ENCODE measurements around the gene ZNF407. TPM values are rescaled to one million over a fixed set of nuclear protein-coding genes. Genes with fewer than 3 reads are reported as not detected.

Gene ZNF407
- total and polyA plus RNA-seq, 2 donors, result 5.1 to 9.7 TPM

- H3K4me3 ChIP-seq (ENCODE audit: low read length in 2 of 2), result no peak overlapping the region
- no peaks in the 10 kb centered on the region for H3K36me3 ChIP-seq (ENCODE audit: control insufficient read depth in 2 of 2, insufficient read depth in 2 of 2, low read length in 1 of 2)
- H3K27me3 ChIP-seq (ENCODE audit: control insufficient read depth in 2 of 2, insufficient read depth in 1 of 2, low read length in 1 of 2), result no peaks in the 10 kb centered on the region
- DNase-seq (ENCODE audit: low read depth in 6 of 9, low spot score in 9 of 9), result no peak
- no peaks in the 10 kb centered on the region for H3K9me3 ChIP-seq (ENCODE audit: control insufficient read depth in 2 of 2, insufficient read depth in 1 of 2, low read length in 1 of 2)
- 71% methylated on average over 2 of the region's 2 CpGs for WGBS
- H3K4me1 ChIP-seq (ENCODE audit: control insufficient read depth in 2 of 2, insufficient read depth in 2 of 2, low read length in 2 of 2), result no peaks in the 10 kb centered on the region
- no peak overlapping the region for H3K27ac ChIP-seq (ENCODE audit: low read depth in 1 of 2, low read length in 1 of 2)
These were observed 191.0 kb downstream of the ZNF407 start for GRCh38 chr18:74788657-74789056.

- Histone ChIP-seq H3K27ac (ENCODE audit: low read depth in 1 of 2, low read length in 1 of 2) (no peak overlapping the region), H3K9me3 (ENCODE audit: control insufficient read depth in 2 of 2, insufficient read depth in 1 of 2, low read length in 1 of 2) (no peaks in the 10 kb centered on the region), H3K36me3 (ENCODE audit: control insufficient read depth in 2 of 2, insufficient read depth in 2 of 2, low read length in 1 of 2) (peaks cover 0 to 2% of the 10 kb centered on the region in 2 donors), H3K27me3 (ENCODE audit: control insufficient read depth in 2 of 2, insufficient read depth in 1 of 2, low read length in 1 of 2) (no peaks in the 10 kb centered on the region), H3K4me3 (ENCODE audit: low read length in 2 of 2) (no peak overlapping the region), H3K4me1 (ENCODE audit: control insufficient read depth in 2 of 2, insufficient read depth in 2 of 2, low read length in 2 of 2) (no peaks in the 10 kb centered on the region)
- whole genome bisulfite sequencing, result 91% methylated on average over 8 of the region's 8 CpGs
- DNase-seq (ENCODE audit: low read depth in 6 of 9, low spot score in 9 of 9), result no peak
These were observed 191.4 kb downstream of the ZNF407 start for GRCh38 chr18:74789078-74789477.

- WGBS, result 98% methylated on average over 1 of the region's 1 CpG
- peaks cover 0 to 3% of the 10 kb centered on the region in 2 donors for H3K36me3 ChIP-seq (ENCODE audit: control insufficient read depth in 2 of 2, insufficient read depth in 2 of 2, low read length in 1 of 2)
- H3K9me3 ChIP-seq (ENCODE audit: control insufficient read depth in 2 of 2, insufficient read depth in 1 of 2, low read length in 1 of 2), result no peaks in the 10 kb centered on the region
- H3K27ac ChIP-seq (ENCODE audit: low read depth in 1 of 2, low read length in 1 of 2), result no peak overlapping the region
- H3K4me1 ChIP-seq (ENCODE audit: control insufficient read depth in 2 of 2, insufficient read depth in 2 of 2, low read length in 2 of 2), result no peaks in the 10 kb centered on the region
- DNase-seq (ENCODE audit: low read depth in 6 of 9, low spot score in 9 of 9), result no peak
- H3K4me3 ChIP-seq (ENCODE audit: low read length in 2 of 2), result no peak overlapping the region
- no peaks in the 10 kb centered on the region for H3K27me3 ChIP-seq (ENCODE audit: control insufficient read depth in 2 of 2, insufficient read depth in 1 of 2, low read length in 1 of 2)
These were observed 192.8 kb downstream of the ZNF407 start for GRCh38 chr18:74790451-74790850.

- Histone ChIP-seq H3K4me3 (ENCODE audit: low read length in 2 of 2) (no peak overlapping the region), H3K4me1 (ENCODE audit: control insufficient read depth in 2 of 2, insufficient read depth in 2 of 2, low read length in 2 of 2) (no peaks in the 10 kb centered on the region), H3K27me3 (ENCODE audit: control insufficient read depth in 2 of 2, insufficient read depth in 1 of 2, low read length in 1 of 2) (no peaks in the 10 kb centered on the region), H3K36me3 (ENCODE audit: control insufficient read depth in 2 of 2, insufficient read depth in 2 of 2, low read length in 1 of 2) (peaks cover 0 to 3% of the 10 kb centered on the region in 2 donors), H3K27ac (ENCODE audit: low read depth in 1 of 2, low read length in 1 of 2) (no peak overlapping the region), H3K9me3 (ENCODE audit: control insufficient read depth in 2 of 2, insufficient read depth in 1 of 2, low read length in 1 of 2) (no peaks in the 10 kb centered on the region)
- 90% methylated on average over 8 of the region's 8 CpGs for WGBS
- no peak for DNase-seq (ENCODE audit: low read depth in 6 of 9, low spot score in 9 of 9)
These were observed 194.0 kb downstream of the ZNF407 start for GRCh38 chr18:74791501-74792194.

- Histone ChIP-seq H3K9me3 (ENCODE audit: control insufficient read depth in 2 of 2, insufficient read depth in 1 of 2, low read length in 1 of 2) (no peaks in the 10 kb centered on the region), H3K36me3 (ENCODE audit: control insufficient read depth in 2 of 2, insufficient read depth in 2 of 2, low read length in 1 of 2) (peaks cover 0 to 3% of the 10 kb centered on the region in 2 donors), H3K4me3 (ENCODE audit: low read length in 2 of 2) (no peak overlapping the region), H3K27me3 (ENCODE audit: control insufficient read depth in 2 of 2, insufficient read depth in 1 of 2, low read length in 1 of 2) (no peaks in the 10 kb centered on the region), H3K27ac (ENCODE audit: low read depth in 1 of 2, low read length in 1 of 2) (no peak overlapping the region), H3K4me1 (ENCODE audit: control insufficient read depth in 2 of 2, insufficient read depth in 2 of 2, low read length in 2 of 2) (no peaks in the 10 kb centered on the region)
- no peak for DNase-seq (ENCODE audit: low read depth in 6 of 9, low spot score in 9 of 9)
- WGBS, result 90% methylated on average over 9 of the region's 9 CpGs
These were observed 196.1 kb downstream of the ZNF407 start for GRCh38 chr18:74793746-74794145.

- Histone ChIP-seq H3K36me3 (ENCODE audit: control insufficient read depth in 2 of 2, insufficient read depth in 2 of 2, low read length in 1 of 2) (peaks cover 0 to 3% of the 10 kb centered on the region in 2 donors), H3K9me3 (ENCODE audit: control insufficient read depth in 2 of 2, insufficient read depth in 1 of 2, low read length in 1 of 2) (no peaks in the 10 kb centered on the region), H3K4me1 (ENCODE audit: control insufficient read depth in 2 of 2, insufficient read depth in 2 of 2, low read length in 2 of 2) (no peaks in the 10 kb centered on the region), H3K27ac (ENCODE audit: low read depth in 1 of 2, low read length in 1 of 2) (no peak overlapping the region), H3K4me3 (ENCODE audit: low read length in 2 of 2) (no peak overlapping the region), H3K27me3 (ENCODE audit: control insufficient read depth in 2 of 2, insufficient read depth in 1 of 2, low read length in 1 of 2) (no peaks in the 10 kb centered on the region)
- WGBS, result 99% methylated on average over 9 of the region's 9 CpGs
- no peak for DNase-seq (ENCODE audit: low read depth in 6 of 9, low spot score in 9 of 9)
These were observed 198.1 kb downstream of the ZNF407 start for GRCh38 chr18:74795751-74796150.

- Histone ChIP-seq H3K27me3 (ENCODE audit: control insufficient read depth in 2 of 2, insufficient read depth in 1 of 2, low read length in 1 of 2) (no peaks in the 10 kb centered on the region), H3K36me3 (ENCODE audit: control insufficient read depth in 2 of 2, insufficient read depth in 2 of 2, low read length in 1 of 2) (peaks cover 0 to 3% of the 10 kb centered on the region in 2 donors), H3K4me1 (ENCODE audit: control insufficient read depth in 2 of 2, insufficient read depth in 2 of 2, low read length in 2 of 2) (no peaks in the 10 kb centered on the region), H3K4me3 (ENCODE audit: low read length in 2 of 2) (no peak overlapping the region), H3K27ac (ENCODE audit: low read depth in 1 of 2, low read length in 1 of 2) (no peak overlapping the region), H3K9me3 (ENCODE audit: control insufficient read depth in 2 of 2, insufficient read depth in 1 of 2, low read length in 1 of 2) (no peaks in the 10 kb centered on the region)
- DNase-seq (ENCODE audit: low read depth in 6 of 9, low spot score in 9 of 9), result no peak
- 97% methylated on average over 4 of the region's 4 CpGs for WGBS
These were observed 198.5 kb downstream of the ZNF407 start for GRCh38 chr18:74796211-74796610.

GRCh38 chr18:74796841-74797576 lies 199.3 kb downstream of the ZNF407 start:
- peaks cover 0 to 3% of the 10 kb centered on the region in 2 donors for H3K36me3 ChIP-seq (ENCODE audit: control insufficient read depth in 2 of 2, insufficient read depth in 2 of 2, low read length in 1 of 2)
- WGBS, result 92% methylated on average over 7 of the region's 7 CpGs
- no peaks in the 10 kb centered on the region for H3K9me3 ChIP-seq (ENCODE audit: control insufficient read depth in 2 of 2, insufficient read depth in 1 of 2, low read length in 1 of 2)
- no peaks in the 10 kb centered on the region for H3K4me1 ChIP-seq (ENCODE audit: control insufficient read depth in 2 of 2, insufficient read depth in 2 of 2, low read length in 2 of 2)
- no peak overlapping the region for H3K27ac ChIP-seq (ENCODE audit: low read depth in 1 of 2, low read length in 1 of 2)
- H3K4me3 ChIP-seq (ENCODE audit: low read length in 2 of 2), result no peak overlapping the region
- no peak for DNase-seq (ENCODE audit: low read depth in 6 of 9, low spot score in 9 of 9)
- H3K27me3 ChIP-seq (ENCODE audit: control insufficient read depth in 2 of 2, insufficient read depth in 1 of 2, low read length in 1 of 2), result no peaks in the 10 kb centered on the region

GRCh38 chr18:74797577-74798151 lies 200.0 kb downstream of the ZNF407 start:
- no peaks in the 10 kb centered on the region for H3K4me1 ChIP-seq (ENCODE audit: control insufficient read depth in 2 of 2, insufficient read depth in 2 of 2, low read length in 2 of 2)
- no peak for DNase-seq (ENCODE audit: low read depth in 6 of 9, low spot score in 9 of 9)
- no peak overlapping the region for H3K4me3 ChIP-seq (ENCODE audit: low read length in 2 of 2)
- peaks cover 0 to 3% of the 10 kb centered on the region in 2 donors for H3K36me3 ChIP-seq (ENCODE audit: control insufficient read depth in 2 of 2, insufficient read depth in 2 of 2, low read length in 1 of 2)
- WGBS, result 97% methylated on average over 6 of the region's 6 CpGs
- no peaks in the 10 kb centered on the region for H3K27me3 ChIP-seq (ENCODE audit: control insufficient read depth in 2 of 2, insufficient read depth in 1 of 2, low read length in 1 of 2)
- no peaks in the 10 kb centered on the region for H3K9me3 ChIP-seq (ENCODE audit: control insufficient read depth in 2 of 2, insufficient read depth in 1 of 2, low read length in 1 of 2)
- no peak overlapping the region for H3K27ac ChIP-seq (ENCODE audit: low read depth in 1 of 2, low read length in 1 of 2)

Data from thymus (tissue), 11 donors.